HG02571 (cell line): ENCODE results near the gene ILF2.
"Not testable (repeated sequence)": the region's sequence is repeated elsewhere in the genome, so short reads cannot be mapped to it uniquely, and the experiment has no call there.

ENCODE experiments used
- ATAC-seq: cut with Tn5 transposase; IDR thresholded peaks from one replicate; pipeline ENCODE4 v1.9.1; 2021; ENCODE audit warnings: mild to moderate bottlenecking, moderate library complexity; ENCODE audit not compliant: unreplicated experiment

Gene ILF2

GRCh38 chr1:153679337-153680119, 8.7 kb upstream of the ILF2 start:
- no peak for ATAC-seq

GRCh38 chr1:153678519-153679336, 7.9 kb upstream of the ILF2 start, which contains the start of gene NPR1:
Gene NPR1, plus strand, starts transcription at chr1:153678688. Its CDS starts 421 bp downstream, at chr1:153679109.
- no peak for ATAC-seq

- ATAC-seq, result no peak
These were observed 7.1 kb upstream of the ILF2 start for GRCh38 chr1:153677718-153678518.

GRCh38 chr1:153673511-153673910, 2.7 kb upstream of the ILF2 start:
- no peak for ATAC-seq

GRCh38 chr1:153671628-153672353, 998 bp upstream of the ILF2 start:
- ATAC-seq, result peak; percentile 16

GRCh38 chr1:153670257-153670858, 435 bp downstream of the ILF2 start:
- ATAC-seq, result peak; percentile 11

GRCh38 chr1:153669606-153670005, 1.2 kb downstream of the ILF2 start:
- no peak for ATAC-seq

GRCh38 chr1:153668672-153669071, 2.1 kb downstream of the ILF2 start:
- not testable (repeated sequence) for ATAC-seq

GRCh38 chr1:153667439-153667838, 3.4 kb downstream of the ILF2 start:
- ATAC-seq, result no peak

GRCh38 chr1:153663211-153663610, 7.6 kb downstream of the ILF2 start:
- ATAC-seq, result no peak

GRCh38 chr1:153662269-153662668, 8.5 kb downstream of the ILF2 start:
- no peak for ATAC-seq

- ATAC-seq, result no peak
These were observed 9.6 kb downstream of the ILF2 start for GRCh38 chr1:153661111-153661708.

- ATAC-seq, result no peak
These were observed 11.1 kb downstream of the ILF2 start for GRCh38 chr1:153659656-153660055.

GRCh38 chr1:153659175-153659534, 11.6 kb downstream of the ILF2 start:
- no peak for ATAC-seq

GRCh38 chr1:153658400-153659174, 12.2 kb downstream of the ILF2 start, which contains the start of gene SNAPIN:
Gene SNAPIN, plus strand, starts transcription at chr1:153658703. Its CDS starts 41 bp downstream, at chr1:153658744.
- ATAC-seq, result peak; percentile 89

GRCh38 chr1:153655333-153655732, 15.5 kb downstream of the ILF2 start:
- ATAC-seq, result no peak

GRCh38 chr1:153652805-153653500, 17.8 kb downstream of the ILF2 start:
- ATAC-seq, result no peak

- ATAC-seq, result no peak
These were observed 19.0 kb downstream of the ILF2 start for GRCh38 chr1:153651771-153652170.
